CD4-positive, alpha-beta T cell (primary cell): ENCODE data around the gene BRPF3. TPM values are rescaled to one million over a fixed set of nuclear protein-coding genes. Genes with fewer than 3 reads are reported as not detected.

Experiments
- ATAC-seq: fragments of 200-7000 bp; cut with Tn5 transposase; one replicate; pipeline ENCODE4 v1.10.0; 2022; ENCODE audit warnings: mild to moderate bottlenecking; ENCODE audit not compliant: poor library complexity
- CTCF ChIA-PET: fragments of 350-600 bp; sonication (Branson Sonifier 250); formaldehyde crosslinking; loops from one replicate; lab custom pipeline; 2021; ENCODE audit warnings: antibody characterized with exemption, inconsistent platforms; lab: Charles Lee
- POLR2A ChIA-PET: fragments of 350-600 bp; sonication (Branson Sonifier 250); formaldehyde crosslinking; loops from one replicate; lab custom pipeline; 2021; ENCODE audit warnings: antibody characterized with exemption, inconsistent platforms; lab: Charles Lee
- DNase-seq, 14 experiments: peaks; one replicate each; pipeline ENCODE4 v3.0.0-alpha.2; 2013 to 2020; ENCODE audit warnings: mixed read lengths in 2 of 14
- H3K27ac ChIP-seq, 2 donors: one replicate each; pipeline versions ENCODE4 v1.5.1 to v1.7.0; 2013; ENCODE audit warnings: low read length in 2 of 2, low read depth in 1 of 2, mild to moderate bottlenecking in 1 of 2
- H3K27me3 ChIP-seq, 2 experiments: 1 replicate in 1 of 2; 2 replicates in 1 of 2; pipeline versions ENCODE4 v1.6.1 to v1.7.0; 2013; ENCODE audit warnings: low read length in 2 of 2, control low read depth in 1 of 2, mild to moderate bottlenecking in 1 of 2, moderate library complexity in 1 of 2; ENCODE audit not compliant: insufficient read depth in 2 of 2, control insufficient read depth in 1 of 2
- H3K36me3 ChIP-seq: one replicate; pipeline ENCODE4 v1.6.1; 2013; ENCODE audit warnings: low read length, control low read depth; ENCODE audit not compliant: insufficient read depth
- H3K4me1 ChIP-seq: one replicate; pipeline ENCODE4 v1.6.1; 2013; ENCODE audit warnings: low read length, control low read depth; ENCODE audit not compliant: insufficient read depth
- H3K4me3 ChIP-seq: one replicate; pipeline ENCODE4 v1.5.1; 2013; ENCODE audit warnings: mild to moderate bottlenecking, low read length, moderate library complexity
- H3K9me3 ChIP-seq, 2 experiments: 1 replicate in 1 of 2; 2 replicates in 1 of 2; pipeline versions ENCODE4 v1.6.1 to v1.7.0; 2013; ENCODE audit warnings: low read length in 2 of 2, mild to moderate bottlenecking in 2 of 2, control low read depth in 1 of 2, moderate library complexity in 1 of 2; ENCODE audit not compliant: control insufficient read depth in 1 of 2, insufficient read depth in 1 of 2
- H3K27ac Mint-ChIP-seq: one replicate; pipeline ENCODE4 v1.8.0; 2020; ENCODE audit warnings: mixed read lengths
- H3K27me3 Mint-ChIP-seq: one replicate; pipeline ENCODE4 v1.8.0; 2021; ENCODE audit warnings: mixed read lengths
- H3K36me3 Mint-ChIP-seq: one replicate; pipeline ENCODE4 v1.8.0; 2021; ENCODE audit warnings: low read depth, mixed read lengths
- H3K4me1 Mint-ChIP-seq: one replicate; pipeline ENCODE4 v1.8.0; 2021; ENCODE audit warnings: low read depth, mixed read lengths
- H3K4me3 Mint-ChIP-seq: one replicate; pipeline ENCODE4 v1.8.0; 2020; ENCODE audit warnings: mild to moderate bottlenecking, mixed read lengths
- H3K9me3 Mint-ChIP-seq: one replicate; pipeline ENCODE4 v1.8.0; 2020; ENCODE audit warnings: mixed read lengths
- intact Hi-C, 2 experiments: fragments of 100-400 bp; cut with DNase I in 1 of 2; cut with micrococcal nuclease in 1 of 2; formaldehyde crosslinking; loops; one replicate each; pipeline versions ENCODE4 v1.15.1 to v1.9.0; 2023 to 2025; cut with DNase I, micrococcal nuclease
- total RNA-seq, 174 experiments: library from RNA in 2 of 174; stranded (reverse) in 2 of 174; gene quantifications; one replicate each; pipeline ENCODE4 v1.2.3 and lab custom pipeline; 2021 to 2026
- TF ChIP-seq, protein P1 (sequence below): fragments of 200-600 bp; IDR thresholded peaks from one replicate; pipeline ENCODE4 v1.8.0; 2022; ENCODE audit warnings: antibody characterized with exemption, mild to moderate bottlenecking

The BRPF3 gene
- total RNA-seq, 2 experiments from 2014 or later: 39.0 to 41.6 TPM

DNA sequence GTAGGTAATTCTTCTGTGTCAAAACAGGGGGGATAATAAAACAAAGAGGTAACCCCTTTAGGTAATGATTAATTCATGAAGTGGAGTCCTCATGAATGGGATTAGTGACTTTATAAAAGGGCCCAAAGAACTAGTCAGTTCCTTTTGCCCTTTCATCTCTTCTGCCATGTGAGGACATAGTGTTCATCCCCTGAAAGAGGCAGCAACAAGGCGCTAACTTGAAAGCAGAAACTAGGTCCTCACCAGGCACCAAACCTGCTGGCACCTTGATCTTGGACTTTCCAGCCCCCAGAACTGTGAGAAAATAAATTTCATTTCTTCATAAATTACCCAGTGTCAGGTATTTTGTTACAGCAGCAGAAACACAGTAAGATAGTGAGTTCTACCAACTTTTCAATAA is 16.4 kb upstream of the BRPF3 start:
- Mint-ChIP-seq H3K4me3 (no peak overlapping the region), H3K27me3 (no peaks in the 10 kb centered on the region), H3K4me1 (no peaks in the 10 kb centered on the region), H3K36me3 (peaks cover 44% of the 10 kb centered on the region), H3K27ac (no peak overlapping the region), H3K9me3 (peaks cover 16% of the 10 kb centered on the region)
- DNase-seq: no peak
- no peak for ATAC-seq
- no peak overlapping the region for H3K4me3 ChIP-seq
- H3K27ac ChIP-seq: no peak overlapping the region
- POLR2A ChIA-PET: no interaction called here
- no peaks in the 10 kb centered on the region for H3K4me1 ChIP-seq
- no peaks in the 10 kb centered on the region for H3K36me3 ChIP-seq
- TF ChIP-seq, protein P1, sequence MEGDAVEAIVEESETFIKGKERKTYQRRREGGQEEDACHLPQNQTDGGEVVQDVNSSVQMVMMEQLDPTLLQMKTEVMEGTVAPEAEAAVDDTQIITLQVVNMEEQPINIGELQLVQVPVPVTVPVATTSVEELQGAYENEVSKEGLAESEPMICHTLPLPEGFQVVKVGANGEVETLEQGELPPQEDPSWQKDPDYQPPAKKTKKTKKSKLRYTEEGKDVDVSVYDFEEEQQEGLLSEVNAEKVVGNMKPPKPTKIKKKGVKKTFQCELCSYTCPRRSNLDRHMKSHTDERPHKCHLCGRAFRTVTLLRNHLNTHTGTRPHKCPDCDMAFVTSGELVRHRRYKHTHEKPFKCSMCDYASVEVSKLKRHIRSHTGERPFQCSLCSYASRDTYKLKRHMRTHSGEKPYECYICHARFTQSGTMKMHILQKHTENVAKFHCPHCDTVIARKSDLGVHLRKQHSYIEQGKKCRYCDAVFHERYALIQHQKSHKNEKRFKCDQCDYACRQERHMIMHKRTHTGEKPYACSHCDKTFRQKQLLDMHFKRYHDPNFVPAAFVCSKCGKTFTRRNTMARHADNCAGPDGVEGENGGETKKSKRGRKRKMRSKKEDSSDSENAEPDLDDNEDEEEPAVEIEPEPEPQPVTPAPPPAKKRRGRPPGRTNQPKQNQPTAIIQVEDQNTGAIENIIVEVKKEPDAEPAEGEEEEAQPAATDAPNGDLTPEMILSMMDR: no peak
- no peaks in the 10 kb centered on the region for H3K27me3 ChIP-seq
- CTCF ChIA-PET: no interaction called here
- H3K9me3 ChIP-seq: peaks cover 8 to 10% of the 10 kb centered on the region in 2 experiments
- intact Hi-C loops: no loop called here

DNA sequence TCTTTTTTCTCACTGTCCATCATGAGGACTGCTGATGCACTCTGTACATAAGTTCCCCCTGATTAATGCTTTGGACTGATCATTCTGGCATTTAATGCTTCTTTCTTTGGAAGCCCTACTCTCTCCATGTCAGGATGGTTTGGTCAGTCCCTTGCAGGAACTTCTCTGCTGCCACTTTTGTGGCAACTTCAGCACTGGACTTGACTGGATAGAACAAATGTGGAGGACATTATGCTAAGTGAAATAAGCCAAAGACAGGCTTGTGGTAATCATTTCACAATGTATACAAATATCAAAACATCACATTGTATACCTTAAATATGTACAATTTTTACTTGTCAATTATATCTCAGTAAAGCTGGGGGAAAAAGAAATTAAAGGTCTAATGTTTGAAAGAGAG is 12.2 kb upstream of the BRPF3 start:
- ChIA-PET POLR2A (no interaction called here), CTCF (no interaction called here)
- no peak for DNase-seq
- H3K4me1 Mint-ChIP-seq: no peaks in the 10 kb centered on the region
- TF ChIP-seq, protein P1: no peak
- intact Hi-C loops: no loop called here
- no peaks in the 10 kb centered on the region for H3K27me3 Mint-ChIP-seq
- Histone ChIP-seq H3K36me3 (no peaks in the 10 kb centered on the region), H3K4me1 (no peaks in the 10 kb centered on the region), H3K9me3 (peaks cover 0 to 3% of the 10 kb centered on the region in 2 experiments), H3K27me3 (no peaks in the 10 kb centered on the region), H3K4me3 (no peak overlapping the region), H3K27ac (no peak overlapping the region)
- peaks cover 14% of the 10 kb centered on the region for H3K36me3 Mint-ChIP-seq
- peaks cover 7% of the 10 kb centered on the region for H3K9me3 Mint-ChIP-seq
- no peak for ATAC-seq
- H3K27ac Mint-ChIP-seq: no peak overlapping the region
- H3K4me3 Mint-ChIP-seq: no peak overlapping the region

DNA sequence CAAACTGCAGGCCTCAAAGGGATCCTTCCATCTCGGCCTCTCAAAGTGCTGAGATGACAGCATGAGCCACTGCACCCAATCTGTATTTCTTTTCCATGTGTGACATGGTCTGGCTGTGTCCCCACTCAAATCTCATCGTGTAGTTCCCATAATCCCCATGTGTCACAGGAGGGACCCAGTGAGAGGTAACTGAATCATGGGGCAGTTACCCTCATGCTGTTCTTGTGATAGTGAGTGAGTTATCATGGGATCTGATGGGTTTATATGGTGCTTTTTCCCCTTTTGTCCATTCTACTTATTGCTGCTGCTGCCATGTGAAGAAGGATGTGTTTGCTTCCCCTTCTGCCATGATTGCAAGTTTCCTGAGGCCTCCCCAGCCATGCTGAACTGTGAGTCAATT is 10.3 kb upstream of the BRPF3 start:
- H3K36me3 ChIP-seq: no peaks in the 10 kb centered on the region
- POLR2A ChIA-PET: no interaction called here
- CTCF ChIA-PET: no interaction called here

More for the DNA sequence above, 10.3 kb upstream of the BRPF3 start:
- Mint-ChIP-seq H3K4me3 (no peak overlapping the region), H3K36me3 (no peaks in the 10 kb centered on the region), H3K9me3 (peaks cover 7% of the 10 kb centered on the region), H3K27ac (no peak overlapping the region), H3K4me1 (no peaks in the 10 kb centered on the region), H3K27me3 (no peaks in the 10 kb centered on the region)
- ATAC-seq (no peak), DNase-seq (no peak)
- TF ChIP-seq, protein P1: no peak
- intact Hi-C loops: no loop called here
- no peaks in the 10 kb centered on the region for H3K27me3 ChIP-seq
- H3K4me3 ChIP-seq: no peak overlapping the region
- peaks cover 0 to 3% of the 10 kb centered on the region in 2 experiments for H3K9me3 ChIP-seq
- H3K4me1 ChIP-seq: no peaks in the 10 kb centered on the region
- H3K27ac ChIP-seq: no peak overlapping the region
